IMR-90 (cell line): Measurements from ENCODE around the gene MEGF6. TPM values are rescaled to one million over a fixed set of nuclear protein-coding genes. Genes with fewer than 3 reads are reported as not detected.

ENCODE experiments used
- ATAC-seq: fragments of 200-7000 bp; cut with Tn5 transposase; 2 replicates; pipeline ENCODE4 v1.9.1; 2020; ENCODE audit warnings: low read depth, mild to moderate bottlenecking, moderate library complexity
- BruUV-seq: library from RNA; stranded (reverse); fragments of 400-500 nt; replicated peaks from 2 replicates; lab custom pipeline; 2021; lab: Mats Ljungman, UMichigan
- CTCF ChIA-PET: fragments of 300-600 bp; formaldehyde crosslinking; extraction: SDS; loops from one replicate; lab custom pipeline; 2021; ENCODE audit warnings: antibody characterized with exemption; lab: Yijun Ruan, JAX
- POLR2A ChIA-PET: fragments of 300-600 bp; sonication (Branson Sonifier 250); formaldehyde crosslinking; loops from one replicate; lab custom pipeline; 2022; ENCODE audit warnings: antibody characterized with exemption; ENCODE audit not compliant: unreplicated experiment; lab: Charles Lee
- DNase-seq: peaks from one replicate; pipeline ENCODE4 v3.0.0; 2013
- H2AFZ ChIP-seq: replicated peaks from 2 replicates; pipeline ENCODE3; 2013; ENCODE audit warnings: low read length, mild to moderate bottlenecking; ENCODE audit not compliant: poor library complexity
- H2AK5ac ChIP-seq: 2 replicates; pipeline ENCODE4 v1.6.1; 2013; ENCODE audit warnings: low read depth, low read length, inconsistent platforms
- H2AK9ac ChIP-seq: replicated peaks from 2 replicates; pipeline ENCODE3; 2013; ENCODE audit warnings: mild to moderate bottlenecking, low read depth, low read length, moderate library complexity; ENCODE audit not compliant: poor library complexity
- H2BK120ac ChIP-seq: 2 replicates; pipeline ENCODE4 v1.6.1; 2013; ENCODE audit warnings: low read depth, low read length, inconsistent platforms
- H2BK15ac ChIP-seq: 3 replicates; pipeline ENCODE4 v1.6.1; 2013; ENCODE audit warnings: low read depth, low read length, inconsistent platforms
- H2BK20ac ChIP-seq: 2 replicates; pipeline ENCODE4 v1.6.1; 2013; ENCODE audit warnings: low read depth, mild to moderate bottlenecking, inconsistent platforms, low read length, moderate library complexity
- H2BK5ac ChIP-seq: 2 replicates; pipeline ENCODE4 v1.6.1; 2013; ENCODE audit warnings: mild to moderate bottlenecking, low read depth, low read length, inconsistent platforms; ENCODE audit not compliant: poor library complexity, severe bottlenecking
- H3K14ac ChIP-seq: replicated peaks from 2 replicates; pipeline ENCODE4 v1.6.1; 2013; ENCODE audit warnings: low read depth, low read length, inconsistent platforms
- H3K18ac ChIP-seq: 2 replicates; pipeline ENCODE4 v1.6.1; 2013; ENCODE audit warnings: low read depth, low read length, control low read depth
- H3K23ac ChIP-seq: 2 replicates; pipeline ENCODE4 v1.6.1; 2013; ENCODE audit warnings: low read depth, low read length, inconsistent platforms
- H3K27ac ChIP-seq: 2 replicates; pipeline ENCODE4 v1.5.1; 2013; ENCODE audit warnings: mild to moderate bottlenecking, control low read depth, low read length; ENCODE audit not compliant: insufficient read depth
- H3K27me3 ChIP-seq: 2 replicates; pipeline ENCODE4 v1.6.1; 2013; ENCODE audit warnings: low read length; ENCODE audit not compliant: control insufficient read depth, insufficient read depth
- H3K36me3 ChIP-seq: 2 replicates; pipeline ENCODE4 v1.6.1; 2013; ENCODE audit warnings: low read length, mixed read lengths; ENCODE audit not compliant: control insufficient read depth, insufficient read depth
- H3K4ac ChIP-seq: 2 replicates; pipeline ENCODE4 v1.6.1; 2013; ENCODE audit warnings: low read depth, low read length, inconsistent platforms
- H3K4me1 ChIP-seq: 2 replicates; pipeline ENCODE4 v1.6.1; 2013; ENCODE audit warnings: low read length, mixed read lengths; ENCODE audit not compliant: control insufficient read depth, insufficient read depth
- H3K4me2 ChIP-seq: 2 replicates; pipeline ENCODE4 v1.6.1; 2013; ENCODE audit warnings: low read depth, mild to moderate bottlenecking, control low read depth, low read length, moderate library complexity
- H3K4me3 ChIP-seq: 2 replicates; pipeline ENCODE4 v1.5.1; 2013; ENCODE audit warnings: low read depth, mild to moderate bottlenecking, control low read depth, low read length, moderate library complexity; ENCODE audit not compliant: insufficient read depth
- H3K56ac ChIP-seq: 2 replicates; pipeline ENCODE4 v1.6.1; 2013; ENCODE audit warnings: low read length, inconsistent platforms; ENCODE audit not compliant: insufficient read depth; ENCODE audit errors: extremely low read depth
- H3K79me1 ChIP-seq, 2 experiments: 2 replicates each; pipeline ENCODE4 v1.6.1; 2013; ENCODE audit warnings: low read length in 2 of 2, inconsistent platforms in 1 of 2, low read depth in 1 of 2
- H3K9ac ChIP-seq: 2 replicates; pipeline ENCODE4 v1.6.1; 2013; ENCODE audit warnings: low read depth, low read length, control low read depth
- H3K9me1 ChIP-seq: 2 replicates; pipeline ENCODE4 v1.6.1; 2013; ENCODE audit warnings: low read length, inconsistent platforms; ENCODE audit not compliant: insufficient read depth
- H3K9me3 ChIP-seq: 2 replicates; pipeline ENCODE4 v1.6.1; 2013; ENCODE audit warnings: low read length; ENCODE audit not compliant: control insufficient read depth, insufficient read depth
- H4K20me1 ChIP-seq: 2 replicates; pipeline ENCODE4 v1.6.1; 2013; ENCODE audit warnings: low read length, inconsistent platforms; ENCODE audit not compliant: insufficient read depth
- H4K5ac ChIP-seq: 2 replicates; pipeline ENCODE4 v1.6.1; 2013; ENCODE audit warnings: mild to moderate bottlenecking, low read depth, low read length, control low read depth
- H4K8ac ChIP-seq, 2 experiments: 2 replicates each; pipeline ENCODE4 v1.6.1; 2013; ENCODE audit warnings: low read depth in 2 of 2, low read length in 2 of 2, control low read depth in 1 of 2, inconsistent platforms in 1 of 2
- H4K91ac ChIP-seq: 2 replicates; pipeline ENCODE4 v1.6.1; 2013; ENCODE audit warnings: low read depth, low read length, inconsistent platforms; ENCODE audit not compliant: insufficient read depth
- BHLHE40 ChIP-seq: fragments of 150-350 bp; IDR thresholded peaks from 2 replicates; pipeline ENCODE4 v1.6.1; 2016; ENCODE audit warnings: mild to moderate bottlenecking, low read depth, low read length
- CEBPB ChIP-seq: IDR thresholded peaks from 2 replicates; pipeline ENCODE4 v1.6.1; 2012; ENCODE audit warnings: low read depth, low read length, improper control_type of control experiment
- CHD1 ChIP-seq: IDR thresholded peaks from 2 replicates; pipeline ENCODE4 v1.6.1; 2012; ENCODE audit warnings: low read depth, low read length, improper control_type of control experiment
- CTCF ChIP-seq: conservative IDR thresholded peaks from 2 replicates; pipeline ENCODE4 v1.5.1; 2012; ENCODE audit warnings: mild to moderate bottlenecking, low read depth, low read length, improper control_type of control experiment
- ELK1 ChIP-seq: fragments of 150-350 bp; IDR thresholded peaks from 2 replicates; pipeline ENCODE4 v1.6.1; 2016; ENCODE audit warnings: low read depth, mild to moderate bottlenecking, low read length, moderate library complexity, borderline replicate concordance
- FOS ChIP-seq: fragments of 150-350 bp; IDR thresholded peaks from 2 replicates; pipeline ENCODE4 v1.6.1; 2016; ENCODE audit warnings: low read depth, low read length
- MAFK ChIP-seq: IDR thresholded peaks from 2 replicates; pipeline ENCODE4 v1.6.1; 2012; ENCODE audit warnings: low read depth, low read length, improper control_type of control experiment
- MAZ ChIP-seq: IDR thresholded peaks from 2 replicates; pipeline ENCODE4 v1.6.1; 2012; ENCODE audit warnings: low read depth, mild to moderate bottlenecking, low read length, improper control_type of control experiment, moderate library complexity, borderline replicate concordance
- MXI1 ChIP-seq: IDR thresholded peaks from 2 replicates; pipeline ENCODE4 v1.6.1; 2012; ENCODE audit warnings: low read depth, mild to moderate bottlenecking, low read length, moderate library complexity, borderline replicate concordance
- NFE2L2 ChIP-seq: fragments of 150-350 bp; IDR thresholded peaks from 2 replicates; pipeline ENCODE4 v1.6.1; 2016; ENCODE audit warnings: low read depth, mild to moderate bottlenecking, low read length
- POLR2A ChIP-seq: IDR thresholded peaks from 2 replicates; pipeline ENCODE4 v1.6.1; 2012; ENCODE audit warnings: mild to moderate bottlenecking, low read depth, low read length
- RAD21 ChIP-seq: IDR thresholded peaks from 2 replicates; pipeline ENCODE4 v1.6.1; 2012; ENCODE audit warnings: low read length, improper control_type of control experiment
- RCOR1 ChIP-seq: IDR thresholded peaks from 2 replicates; pipeline ENCODE4 v1.6.1; 2012; ENCODE audit warnings: mild to moderate bottlenecking, low read length, improper control_type of control experiment; ENCODE audit not compliant: insufficient replicate concordance
- RFX5 ChIP-seq: IDR thresholded peaks from 2 replicates; pipeline ENCODE4 v1.8.0; 2012; ENCODE audit warnings: low read depth, mild to moderate bottlenecking, low read length, moderate library complexity
- SMC3 ChIP-seq: fragments of 150-350 bp; IDR thresholded peaks from 2 replicates; pipeline ENCODE4 v1.6.1; 2016; ENCODE audit warnings: low read depth, mild to moderate bottlenecking, antibody characterized with exemption, low read length, moderate library complexity
- USF2 ChIP-seq: fragments of 150-350 bp; IDR thresholded peaks from 2 replicates; pipeline ENCODE4 v1.6.1; 2017; ENCODE audit warnings: mild to moderate bottlenecking, antibody characterized with exemption, low read length, low read depth
- WGBS, 2 experiments: methylation state at CpG; one replicate each; pipeline versions ENCODE4 v1.1.5 to v1.1.7; 2013; ENCODE audit warnings: missing lambda C conversion rate in 2 of 2; ENCODE audit not compliant: insufficient read length in 1 of 2; ENCODE audit errors: extremely low coverage in 2 of 2; 5-methylcytosine and 5-hydroxymethylcytosine counted together
- dilution Hi-C: fragments of 300-500 bp; cut with HindIII; formaldehyde crosslinking; loops from one replicate; pipeline ENCODE4 v1.14.3; 2018; ENCODE audit warnings: low sequenced_read_pairs; ENCODE audit not compliant: unreplicated experiment
- in situ Hi-C: fragments of 300-500 bp; cut with MboI; formaldehyde crosslinking; loops from 3 replicates; pipeline ENCODE4 v1.14.3; 2019; ENCODE audit warnings: low sequenced_read_pairs, inconsistent platforms, mixed read lengths
- intact Hi-C: fragments of 100-400 bp; cut with micrococcal nuclease; formaldehyde crosslinking; loops from 2 replicates; pipeline ENCODE4 v1.10.0; 2022
- polyA plus RNA-seq, 3 experiments: library from polyadenylated mRNA; depleted of rRNA; stranded (reverse); fragments of >200 nt; gene quantifications; 2 replicates each; pipeline ENCODE4 v1.2.3, GENCODE V29; 2012; ENCODE audit warnings: low replicate concordance in 1 of 3
- total RNA-seq: library from RNA; depleted of rRNA; stranded (reverse); fragments of >200 nt; gene quantifications from 2 replicates; pipeline ENCODE4 v1.2.3, GENCODE V29; 2012

MEGF6 gene
- total and polyA plus RNA-seq, 2 of the 4 experiments (the other 2 are of a cell fraction): 0.72 to 4.1 TPM

DNA sequence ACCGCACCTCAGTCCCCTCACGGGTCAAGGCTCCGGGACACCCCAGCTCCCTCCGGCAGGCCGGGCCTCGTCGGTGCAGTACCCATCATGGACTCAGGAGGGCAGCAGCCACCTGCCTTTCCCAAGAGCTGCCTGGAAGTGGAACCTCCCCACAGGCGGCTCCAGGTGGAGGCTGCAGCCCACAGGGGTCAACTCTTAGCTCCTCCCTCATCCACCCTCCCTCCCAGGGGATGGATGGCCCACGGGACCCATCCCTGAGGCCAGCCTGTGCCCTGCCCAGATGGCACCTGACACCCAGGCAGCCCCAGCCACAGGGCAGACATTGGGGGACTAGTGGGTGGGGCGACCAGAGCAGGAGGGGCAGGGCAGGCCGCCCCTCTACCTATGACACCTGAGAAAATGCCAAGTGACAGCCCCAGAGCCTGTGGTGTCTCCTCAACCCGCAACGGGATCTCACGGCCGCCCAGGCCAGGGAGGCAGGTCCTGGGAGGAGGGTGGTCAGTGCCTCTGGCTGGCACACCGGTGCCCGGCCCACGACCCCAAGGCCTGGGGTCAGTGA lies 158.0 kb downstream of the MEGF6 start:
- in situ Hi-C loops (no loop called here), dilution Hi-C loops (no loop called here), intact Hi-C loops (loop anchor here (1.0 to 5.0 kb wide), 4 partner anchors 31 to 349 kb away; no protein-coding TSS in a partner anchor)
- CTCF ChIA-PET: interaction anchor here (0.7 to 2.2 kb wide), 14 partner anchors 10 to 299 kb away, joined by 3 to 16 read pairs (median 4); partner anchors contain the start of gene CCDC27
- H3K56ac ChIP-seq: no peak overlapping the region
- no peak overlapping the region for H3K4ac ChIP-seq
- H2BK15ac ChIP-seq: no peak overlapping the region
- no peak overlapping the region for H4K8ac ChIP-seq
- H3K27me3 ChIP-seq: peaks cover 28% of the 10 kb centered on the region
- 19% methylated on average over 3 of the region's 18 CpGs; no CpG with 5 or more reads in 1 of the 2 experiments for WGBS, 2 experiments
- peak; percentile 98 for ATAC-seq
- H4K20me1 ChIP-seq: 0 out of 2 replicates have a peak, but pooled peaks cover 2% of the 10 kb centered on the region
- H2BK120ac ChIP-seq: no peak overlapping the region
- no peak overlapping the region for H3K4me2 ChIP-seq
- H3K9ac ChIP-seq: no peak overlapping the region
- H3K4me3 ChIP-seq: no peak overlapping the region
- no peaks in the 10 kb centered on the region for H3K36me3 ChIP-seq
- H3K23ac ChIP-seq: no peak overlapping the region
- H3K27ac ChIP-seq: no peak overlapping the region
- peak overlapping the region; percentile 57 for H2AFZ ChIP-seq
- no peak overlapping the region for H2AK9ac ChIP-seq
- H4K5ac ChIP-seq: no peak overlapping the region
- TF ChIP-seq RFX5: no peak
- no peak for TF ChIP-seq FOS
- peak; percentile 90 for TF ChIP-seq CTCF
- no peak for TF ChIP-seq USF2
- TF ChIP-seq CEBPB: no peak
- no peak for TF ChIP-seq ELK1
- no peak for TF ChIP-seq MAFK
- TF ChIP-seq NFE2L2: no peak
- TF ChIP-seq SMC3: peak; percentile 69
- TF ChIP-seq MAZ: peak; percentile 38; the same call in 1 of the 2 replicates
- TF ChIP-seq MXI1: no peak
- TF ChIP-seq BHLHE40: no peak
- no peak for TF ChIP-seq RCOR1
- TF ChIP-seq POLR2A: no peak
- no peak for TF ChIP-seq CHD1
- TF ChIP-seq RAD21: peak; percentile 94
- peak; percentile 48 for DNase-seq
- no peak overlapping the region for H3K14ac ChIP-seq
- no peaks in the 10 kb centered on the region for H3K9me1 ChIP-seq
- BruUV-seq: no TSS peak
- H2BK5ac ChIP-seq: no peak overlapping the region
- H4K91ac ChIP-seq: no peak overlapping the region
- no peak overlapping the region for H3K18ac ChIP-seq
- H3K79me1 ChIP-seq: no peaks in the 10 kb centered on the region
- no peaks in the 10 kb centered on the region for H3K9me3 ChIP-seq
- no peak overlapping the region for H2AK5ac ChIP-seq
- POLR2A ChIA-PET: no interaction called here
- no peak overlapping the region for H2BK20ac ChIP-seq
- no peaks in the 10 kb centered on the region; the same call in 1 of the 2 replicates for H3K4me1 ChIP-seq
